IPS DF 6.9 (cell line): Measurements from ENCODE around the gene TMEM200A.

Source experiments
- DNase-seq: peaks from one replicate; pipeline ENCODE4 v3.0.0-alpha.2; 2013; ENCODE audit warnings: low read depth, low spot score
- H3K27ac ChIP-seq: one replicate; pipeline ENCODE4 v1.5.1; 2013; ENCODE audit warnings: low read length, control low read depth
- H3K27me3 ChIP-seq: 2 replicates; pipeline ENCODE4 v1.6.1; 2013; ENCODE audit warnings: mild to moderate bottlenecking, low read length; ENCODE audit not compliant: control insufficient read depth, insufficient read depth
- H3K36me3 ChIP-seq: 2 replicates; pipeline ENCODE4 v1.6.1; 2013; ENCODE audit warnings: low read length; ENCODE audit not compliant: control insufficient read depth, insufficient read depth
- H3K4me1 ChIP-seq: 2 replicates; pipeline ENCODE4 v1.6.1; 2013; ENCODE audit warnings: low read length; ENCODE audit not compliant: control insufficient read depth, insufficient read depth
- H3K4me3 ChIP-seq: 2 replicates; pipeline ENCODE4 v1.5.1; 2013; ENCODE audit warnings: mild to moderate bottlenecking, low read length
- H3K9me3 ChIP-seq: 2 replicates; pipeline ENCODE4 v1.6.1; 2013; ENCODE audit warnings: low read length, inconsistent platforms; ENCODE audit not compliant: control insufficient read depth, insufficient read depth
- WGBS: extraction: QIAGEN DNeasy Blood & Tissue Kit; methylation state at CpG from one replicate; pipeline ENCODE4 v1.1.7; 2013; ENCODE audit warnings: mixed read lengths, missing lambda C conversion rate; ENCODE audit not compliant: insufficient read length, insufficient coverage; 5-methylcytosine and 5-hydroxymethylcytosine counted together

The TMEM200A gene

GRCh38 chr6:130421585-130421984, 55.8 kb downstream of the TMEM200A start:
- Histone ChIP-seq H3K4me3 (no peak overlapping the region), H3K9me3 (no peaks in the 10 kb centered on the region), H3K36me3 (no peaks in the 10 kb centered on the region), H3K27ac (no peak overlapping the region), H3K4me1 (no peaks in the 10 kb centered on the region; the same call in 1 of the 2 replicates), H3K27me3 (no peaks in the 10 kb centered on the region)
- no peak for DNase-seq
- WGBS, result no CpG with 5 or more reads among the region's 1 CpG

- no peaks in the 10 kb centered on the region for H3K36me3 ChIP-seq
- no peak for DNase-seq
- no peaks in the 10 kb centered on the region; the same call in 1 of the 2 replicates for H3K4me1 ChIP-seq
- no CpG with 5 or more reads among the region's 3 CpGs for WGBS
- H3K4me3 ChIP-seq, result no peak overlapping the region
- H3K27me3 ChIP-seq, result no peaks in the 10 kb centered on the region
- H3K9me3 ChIP-seq, result no peaks in the 10 kb centered on the region
- H3K27ac ChIP-seq, result no peak overlapping the region
Observed at GRCh38 chr6:130423044-130423443, 57.2 kb downstream of the TMEM200A start.

- no peaks in the 10 kb centered on the region for H3K9me3 ChIP-seq
- H3K4me3 ChIP-seq, result no peak overlapping the region
- H3K36me3 ChIP-seq, result no peaks in the 10 kb centered on the region
- no peak overlapping the region for H3K27ac ChIP-seq
- WGBS, result no CpG with 5 or more reads among the region's 2 CpGs
- DNase-seq, result no peak
- H3K4me1 ChIP-seq, result no peaks in the 10 kb centered on the region; the same call in 1 of the 2 replicates
- H3K27me3 ChIP-seq, result no peaks in the 10 kb centered on the region
Observed at GRCh38 chr6:130424710-130425109, 58.9 kb downstream of the TMEM200A start.

- no peak overlapping the region for H3K27ac ChIP-seq
- H3K9me3 ChIP-seq, result no peaks in the 10 kb centered on the region
- WGBS, result no CpG with 5 or more reads among the region's 1 CpG
- no peak overlapping the region for H3K4me3 ChIP-seq
- DNase-seq, result no peak
- no peaks in the 10 kb centered on the region; the same call in 1 of the 2 replicates for H3K4me1 ChIP-seq
- H3K36me3 ChIP-seq, result no peaks in the 10 kb centered on the region
- no peaks in the 10 kb centered on the region for H3K27me3 ChIP-seq
Observed at GRCh38 chr6:130425537-130425936, 59.7 kb downstream of the TMEM200A start.

GRCh38 chr6:130426066-130426721, 60.4 kb downstream of the TMEM200A start:
- H3K4me3 ChIP-seq, result no peak overlapping the region
- no peaks in the 10 kb centered on the region; the same call in 1 of the 2 replicates for H3K4me1 ChIP-seq
- no peaks in the 10 kb centered on the region for H3K27me3 ChIP-seq
- no peak overlapping the region for H3K27ac ChIP-seq
- no peak for DNase-seq
- no peaks in the 10 kb centered on the region for H3K9me3 ChIP-seq
- H3K36me3 ChIP-seq, result no peaks in the 10 kb centered on the region
- WGBS, result no CpG with 5 or more reads among the region's 7 CpGs

- Histone ChIP-seq H3K27ac (no peak overlapping the region), H3K27me3 (no peaks in the 10 kb centered on the region), H3K4me3 (no peak overlapping the region), H3K9me3 (no peaks in the 10 kb centered on the region), H3K4me1 (no peaks in the 10 kb centered on the region; the same call in 1 of the 2 replicates), H3K36me3 (no peaks in the 10 kb centered on the region)
- no CpG with 5 or more reads among the region's 4 CpGs for WGBS
- DNase-seq, result no peak
Observed at GRCh38 chr6:130431346-130431852, 65.6 kb downstream of the TMEM200A start.

GRCh38 chr6:130432838-130433237, 67.0 kb downstream of the TMEM200A start:
- no peak overlapping the region for H3K27ac ChIP-seq
- H3K27me3 ChIP-seq, result no peaks in the 10 kb centered on the region
- no peak for DNase-seq
- H3K4me3 ChIP-seq, result no peak overlapping the region
- no peaks in the 10 kb centered on the region for H3K36me3 ChIP-seq
- H3K4me1 ChIP-seq, result no peaks in the 10 kb centered on the region; the same call in 1 of the 2 replicates
- no CpG with 5 or more reads among the region's 4 CpGs for WGBS
- no peaks in the 10 kb centered on the region for H3K9me3 ChIP-seq

GRCh38 chr6:130434174-130434873, 68.5 kb downstream of the TMEM200A start:
- WGBS, result no CpG with 5 or more reads among the region's 3 CpGs
- no peaks in the 10 kb centered on the region for H3K9me3 ChIP-seq
- H3K4me3 ChIP-seq, result no peak overlapping the region
- no peaks in the 10 kb centered on the region; the same call in 1 of the 2 replicates for H3K4me1 ChIP-seq
- no peak for DNase-seq
- H3K27ac ChIP-seq, result no peak overlapping the region
- no peaks in the 10 kb centered on the region for H3K36me3 ChIP-seq
- H3K27me3 ChIP-seq, result no peaks in the 10 kb centered on the region

- Histone ChIP-seq H3K27me3 (no peaks in the 10 kb centered on the region), H3K4me3 (no peak overlapping the region), H3K9me3 (no peaks in the 10 kb centered on the region), H3K36me3 (no peaks in the 10 kb centered on the region), H3K27ac (no peak overlapping the region), H3K4me1 (no peaks in the 10 kb centered on the region; the same call in 1 of the 2 replicates)
- no peak for DNase-seq
- no CpG with 5 or more reads among the region's 4 CpGs for WGBS
Observed at GRCh38 chr6:130435181-130435580, 69.4 kb downstream of the TMEM200A start.

- Histone ChIP-seq H3K27me3 (no peaks in the 10 kb centered on the region), H3K36me3 (no peaks in the 10 kb centered on the region), H3K4me1 (no peaks in the 10 kb centered on the region; the same call in 1 of the 2 replicates), H3K27ac (no peak overlapping the region), H3K9me3 (no peaks in the 10 kb centered on the region), H3K4me3 (no peak overlapping the region)
- no CpG with 5 or more reads among the region's 1 CpG for WGBS
- no peak for DNase-seq
Observed at GRCh38 chr6:130437961-130438360, 72.1 kb downstream of the TMEM200A start.
